Activated naive CD8-positive, alpha-beta T cell treated with anti-CD3 and anti-CD28 coated beads for 36 hours (primary cell): ENCODE results near the gene SCARF2. TPM values are rescaled to one million over a fixed set of nuclear protein-coding genes. Genes with fewer than 3 reads are reported as not detected.
"Not testable (repeated sequence)": the region's sequence is repeated elsewhere in the genome, so short reads cannot be mapped to it uniquely, and the experiment has no call there.

Experiments used
- DNase-seq: peaks from one replicate; pipeline ENCODE4 v3.0.0; 2021
- H3K27ac Mint-ChIP-seq: one replicate; pipeline ENCODE4 v1.8.0; 2022; ENCODE audit warnings: mild to moderate bottlenecking, moderate library complexity, mixed read lengths
- H3K27me3 Mint-ChIP-seq: one replicate; pipeline ENCODE4 v1.8.0; 2022; ENCODE audit warnings: mild to moderate bottlenecking, mixed read lengths
- H3K36me3 Mint-ChIP-seq: one replicate; pipeline ENCODE4 v1.8.0; 2021; ENCODE audit warnings: mild to moderate bottlenecking, mixed read lengths
- H3K4me1 Mint-ChIP-seq: one replicate; pipeline ENCODE4 v1.8.0; 2021; ENCODE audit warnings: mixed read lengths
- H3K4me3 Mint-ChIP-seq: one replicate; pipeline ENCODE4 v1.8.0; 2022; ENCODE audit warnings: mild to moderate bottlenecking, moderate library complexity, mixed read lengths
- H3K9me3 Mint-ChIP-seq: one replicate; pipeline ENCODE4 v1.8.0; 2022; ENCODE audit warnings: mixed read lengths
- total RNA-seq, 2 experiments: library from RNA; stranded (reverse); gene quantifications; one replicate each; pipeline ENCODE4 v1.2.3, GENCODE V29; 2021

The SCARF2 gene
- total RNA-seq, 2 experiments from 2014 or later: 0.14 to 0.16 TPM

GRCh38 chr22:20391222-20391621 is 46.4 kb downstream of the SCARF2 start:
- Mint-ChIP-seq H3K4me3 (no peak overlapping the region), H3K27me3 (no peaks in the 10 kb centered on the region), H3K4me1 (peaks cover 15% of the 10 kb centered on the region), H3K27ac (no peak overlapping the region), H3K36me3 (no peaks in the 10 kb centered on the region), H3K9me3 (peaks cover 2% of the 10 kb centered on the region)
- no peak for DNase-seq

- Mint-ChIP-seq H3K27me3 (no peaks in the 10 kb centered on the region), H3K27ac (no peak overlapping the region), H3K36me3 (no peaks in the 10 kb centered on the region), H3K4me1 (peaks cover 13% of the 10 kb centered on the region), H3K9me3 (peaks cover 2% of the 10 kb centered on the region), H3K4me3 (no peak overlapping the region)
- DNase-seq: no peak
Measured at GRCh38 chr22:20390394-20390907, 47.2 kb downstream of the SCARF2 start.

GRCh38 chr22:20389288-20389687 is 48.3 kb downstream of the SCARF2 start:
- peaks cover 2% of the 10 kb centered on the region for H3K9me3 Mint-ChIP-seq

GRCh38 chr22:20388200-20388599 is 49.4 kb downstream of the SCARF2 start:
- H3K9me3 Mint-ChIP-seq: peaks cover 2% of the 10 kb centered on the region
- H3K4me1 Mint-ChIP-seq: no peaks in the 10 kb centered on the region

More at GRCh38 chr22:20389288-20389687, 48.3 kb downstream of the SCARF2 start:
- DNase-seq: no peak
- H3K4me1 Mint-ChIP-seq: peaks cover 3% of the 10 kb centered on the region
- no peak overlapping the region for H3K27ac Mint-ChIP-seq
- H3K4me3 Mint-ChIP-seq: no peak overlapping the region
- no peaks in the 10 kb centered on the region for H3K36me3 Mint-ChIP-seq
- H3K27me3 Mint-ChIP-seq: no peaks in the 10 kb centered on the region

GRCh38 chr22:20386972-20387371 is 50.7 kb downstream of the SCARF2 start:
- Mint-ChIP-seq H3K27me3 (peaks cover 7% of the 10 kb centered on the region), H3K4me3 (no peak overlapping the region)
- no peak for DNase-seq

More at GRCh38 chr22:20388200-20388599, 49.4 kb downstream of the SCARF2 start:
- H3K27me3 Mint-ChIP-seq: no peaks in the 10 kb centered on the region
- H3K4me3 Mint-ChIP-seq: no peak overlapping the region
- H3K36me3 Mint-ChIP-seq: no peaks in the 10 kb centered on the region
- H3K27ac Mint-ChIP-seq: no peak overlapping the region
- DNase-seq: no peak

GRCh38 chr22:20386336-20386735 is 51.3 kb downstream of the SCARF2 start:
- H3K27ac Mint-ChIP-seq: no peak overlapping the region
- no peaks in the 10 kb centered on the region for H3K36me3 Mint-ChIP-seq
- DNase-seq: no peak
- H3K9me3 Mint-ChIP-seq: peaks cover 2% of the 10 kb centered on the region
- peaks cover 7% of the 10 kb centered on the region for H3K27me3 Mint-ChIP-seq
- H3K4me1 Mint-ChIP-seq: no peaks in the 10 kb centered on the region
- H3K4me3 Mint-ChIP-seq: no peak overlapping the region

More at GRCh38 chr22:20386972-20387371, 50.7 kb downstream of the SCARF2 start:
- Mint-ChIP-seq H3K36me3 (no peaks in the 10 kb centered on the region), H3K27ac (no peak overlapping the region), H3K9me3 (peaks cover 2% of the 10 kb centered on the region), H3K4me1 (no peaks in the 10 kb centered on the region)

GRCh38 chr22:20384865-20385264 is 52.8 kb downstream of the SCARF2 start:
- Mint-ChIP-seq H3K4me1 (no peaks in the 10 kb centered on the region), H3K27ac (no peak overlapping the region), H3K9me3 (peaks cover 2% of the 10 kb centered on the region), H3K36me3 (no peaks in the 10 kb centered on the region), H3K4me3 (no peak overlapping the region), H3K27me3 (peaks cover 7% of the 10 kb centered on the region)
- DNase-seq: no peak

- no peak for DNase-seq
- peaks cover 7% of the 10 kb centered on the region for H3K27me3 Mint-ChIP-seq
- no peak overlapping the region for H3K4me3 Mint-ChIP-seq
- H3K9me3 Mint-ChIP-seq: peaks cover 2% of the 10 kb centered on the region
- no peak overlapping the region for H3K27ac Mint-ChIP-seq
- no peaks in the 10 kb centered on the region for H3K4me1 Mint-ChIP-seq
- H3K36me3 Mint-ChIP-seq: no peaks in the 10 kb centered on the region
Measured at GRCh38 chr22:20384171-20384570, 53.5 kb downstream of the SCARF2 start.

- Mint-ChIP-seq H3K27ac (no peak overlapping the region), H3K27me3 (peaks cover 7% of the 10 kb centered on the region), H3K4me1 (no peaks in the 10 kb centered on the region), H3K4me3 (no peak overlapping the region), H3K9me3 (no peaks in the 10 kb centered on the region), H3K36me3 (no peaks in the 10 kb centered on the region)
- no peak for DNase-seq
Measured at GRCh38 chr22:20383538-20383937, 54.1 kb downstream of the SCARF2 start.

GRCh38 chr22:20380486-20380885 is 57.1 kb downstream of the SCARF2 start:
- DNase-seq: no peak
- H3K27me3 Mint-ChIP-seq: peaks cover 7% of the 10 kb centered on the region
- no peaks in the 10 kb centered on the region for H3K9me3 Mint-ChIP-seq
- no peak overlapping the region for H3K27ac Mint-ChIP-seq
- H3K36me3 Mint-ChIP-seq: no peaks in the 10 kb centered on the region
- no peak overlapping the region for H3K4me3 Mint-ChIP-seq
- H3K4me1 Mint-ChIP-seq: no peaks in the 10 kb centered on the region

- H3K36me3 Mint-ChIP-seq, H3K4me3 Mint-ChIP-seq, H3K27ac Mint-ChIP-seq, H3K27me3 Mint-ChIP-seq, DNase-seq, H3K9me3 Mint-ChIP-seq, H3K4me1 Mint-ChIP-seq: not testable (repeated sequence)
Measured at GRCh38 chr22:20378684-20379083, 58.9 kb downstream of the SCARF2 start.

GRCh38 chr22:20378110-20378509 is 59.5 kb downstream of the SCARF2 start:
- no peaks in the 10 kb centered on the region for H3K36me3 Mint-ChIP-seq
- no peak for DNase-seq
- H3K4me1 Mint-ChIP-seq: no peaks in the 10 kb centered on the region
- no peaks in the 10 kb centered on the region for H3K9me3 Mint-ChIP-seq
- no peak overlapping the region for H3K27ac Mint-ChIP-seq
- H3K4me3 Mint-ChIP-seq: no peak overlapping the region
- H3K27me3 Mint-ChIP-seq: peaks cover 7% of the 10 kb centered on the region

- H3K27me3 Mint-ChIP-seq, H3K36me3 Mint-ChIP-seq, H3K4me3 Mint-ChIP-seq, H3K4me1 Mint-ChIP-seq, H3K9me3 Mint-ChIP-seq, DNase-seq, H3K27ac Mint-ChIP-seq: not testable (repeated sequence)
Measured at GRCh38 chr22:20376983-20377382, 60.6 kb downstream of the SCARF2 start.

- H3K9me3 Mint-ChIP-seq, H3K27me3 Mint-ChIP-seq, DNase-seq, H3K27ac Mint-ChIP-seq, H3K4me3 Mint-ChIP-seq, H3K4me1 Mint-ChIP-seq, H3K36me3 Mint-ChIP-seq: not testable (repeated sequence)
Measured at GRCh38 chr22:20376281-20376680, 61.3 kb downstream of the SCARF2 start.
